Stimulated activated CD8-positive, alpha-beta memory T cell treated with anti-CD3 and anti-CD28 coated beads, Interleukin-2, amount 100 ng/mL, for 48 hours (primary cell): ENCODE data around the gene CFDP1.
"Not testable (repeated sequence)": the region's sequence is repeated elsewhere in the genome, so short reads cannot be mapped to it uniquely, and the experiment has no call there.

Experiments used
- DNase-seq, 2 donors: peaks; one replicate each; pipeline ENCODE4 v3.0.0-alpha.2; 2020; ENCODE audit warnings: low read depth in 2 of 2

The CFDP1 gene

GRCh38 chr16:75293173-75293572 lies 140.1 kb downstream of the CFDP1 start:
- DNase-seq = no peak

- no peak for DNase-seq
These were observed 140.6 kb downstream of the CFDP1 start for GRCh38 chr16:75292691-75293090.

GRCh38 chr16:75289189-75289588 lies 144.1 kb downstream of the CFDP1 start:
- no peak for DNase-seq

- peak; percentile 47 to 66 for DNase-seq
These were observed 144.6 kb downstream of the CFDP1 start for GRCh38 chr16:75288596-75289120.

- DNase-seq = no peak
These were observed 145.1 kb downstream of the CFDP1 start for GRCh38 chr16:75288181-75288580.

GRCh38 chr16:75287708-75288107 lies 145.6 kb downstream of the CFDP1 start:
- DNase-seq = no peak

- DNase-seq = no peak
These were observed 146.9 kb downstream of the CFDP1 start for GRCh38 chr16:75286389-75286788.

GRCh38 chr16:75282466-75283281 lies 150.6 kb downstream of the CFDP1 start:
- DNase-seq = no peak

GRCh38 chr16:75281826-75282225 lies 151.5 kb downstream of the CFDP1 start:
- DNase-seq = no peak

GRCh38 chr16:75281009-75281408 lies 152.3 kb downstream of the CFDP1 start:
- DNase-seq = not testable (repeated sequence)

GRCh38 chr16:75280331-75280804 lies 152.9 kb downstream of the CFDP1 start:
- no peak for DNase-seq

GRCh38 chr16:75279305-75279704 lies 154.0 kb downstream of the CFDP1 start:
- DNase-seq = no peak

- no peak for DNase-seq
These were observed 160.0 kb downstream of the CFDP1 start for GRCh38 chr16:75273054-75273925.

GRCh38 chr16:75272629-75273028 lies 160.7 kb downstream of the CFDP1 start:
- not testable (repeated sequence) for DNase-seq

- DNase-seq = no peak
These were observed 161.2 kb downstream of the CFDP1 start for GRCh38 chr16:75272097-75272551.

GRCh38 chr16:75271441-75272096 lies 161.7 kb downstream of the CFDP1 start:
- DNase-seq = no peak

- DNase-seq = not testable (repeated sequence)
These were observed 163.9 kb downstream of the CFDP1 start for GRCh38 chr16:75269358-75269757.

- DNase-seq = no peak
These were observed 165.6 kb downstream of the CFDP1 start for GRCh38 chr16:75267631-75268264.

- no peak for DNase-seq
These were observed 166.3 kb downstream of the CFDP1 start for GRCh38 chr16:75266738-75267630.
